Neutrophil (primary cell): ENCODE results near the gene PRTFDC1.
"Not testable (repeated sequence)": the region's sequence is repeated elsewhere in the genome, so short reads cannot be mapped to it uniquely, and the experiment has no call there.

Experiments used
- H3K27ac ChIP-seq: fragments of 200-600 bp; sonication (generic); 2 replicates; pipeline ENCODE4 v1.5.1; 2016; ENCODE audit warnings: mild to moderate bottlenecking, moderate library complexity
- H3K27me3 ChIP-seq: fragments of 200-600 bp; sonication (generic); 2 replicates; pipeline ENCODE4 v1.6.0; 2016; ENCODE audit warnings: mild to moderate bottlenecking
- H3K36me3 ChIP-seq: fragments of 200-600 bp; sonication (generic); 2 replicates; pipeline ENCODE4 v1.5.1; 2017
- H3K4me1 ChIP-seq, 2 experiments: fragments of 200-600 bp in 1 of 2; sonication (generic) in 1 of 2; 1 replicate in 1 of 2; 2 replicates in 1 of 2; pipeline versions ENCODE4 v1.5.1 to v1.6.1; 2013 to 2016; ENCODE audit warnings: low read depth in 1 of 2, low read length in 1 of 2, mild to moderate bottlenecking in 1 of 2, moderate library complexity in 1 of 2; ENCODE audit not compliant: control insufficient read depth in 1 of 2, insufficient read depth in 1 of 2
- H3K4me3 ChIP-seq, 2 experiments: fragments of 200-600 bp in 1 of 2; sonication (generic) in 1 of 2; 1 replicate in 1 of 2; 2 replicates in 1 of 2; pipeline ENCODE4 v1.5.1; 2013 to 2016; ENCODE audit warnings: low read depth in 1 of 2, low read length in 1 of 2, mild to moderate bottlenecking in 1 of 2, moderate library complexity in 1 of 2
- H3K9me3 ChIP-seq: fragments of 200-600 bp; sonication (generic); 2 replicates; pipeline ENCODE4 v1.5.1; 2016
- CTCF ChIP-seq: fragments of 200-600 bp; sonication (generic); IDR thresholded peaks from 2 replicates; pipeline ENCODE4 v1.5.1; 2016; ENCODE audit warnings: antibody characterized with exemption

Gene PRTFDC1

DNA sequence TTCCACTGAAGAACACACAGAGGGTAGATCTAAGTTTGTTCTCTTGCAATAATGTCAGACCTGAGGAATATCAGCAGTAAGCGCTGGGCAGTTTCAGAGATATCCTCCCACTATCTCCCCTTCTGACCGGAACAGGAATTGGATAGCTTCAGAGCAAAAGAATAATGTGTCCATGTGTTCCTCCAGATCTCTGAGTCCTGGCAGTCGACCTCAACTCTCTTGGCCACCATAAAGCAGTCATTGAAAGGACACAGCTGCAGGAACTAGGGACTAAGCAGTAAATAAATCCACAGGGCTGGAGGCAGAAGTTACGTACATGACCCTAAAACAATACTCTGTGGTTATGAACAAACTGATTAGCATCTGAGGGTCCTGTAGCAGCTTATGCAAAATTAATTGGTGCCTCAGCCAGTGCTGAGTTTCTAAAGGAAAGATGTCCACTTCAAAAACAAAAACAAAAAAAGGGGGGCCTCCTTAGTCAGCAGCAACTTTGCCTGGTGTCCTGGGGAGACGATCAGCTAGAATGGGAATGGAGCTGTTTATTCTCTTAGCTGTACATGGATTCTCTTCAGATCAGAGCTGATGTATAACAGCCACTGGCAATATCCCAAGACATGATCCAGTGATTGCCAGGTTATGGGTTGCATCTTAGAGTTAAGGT lies 6.4 kb upstream of the PRTFDC1 start:
- Histone ChIP-seq H3K9me3 (no peaks in the 10 kb centered on the region), H3K27ac (no peak overlapping the region), H3K27me3 (peaks cover 11% of the 10 kb centered on the region), H3K4me1 (no peaks in the 10 kb centered on the region), H3K4me3 (no peak overlapping the region), H3K36me3 (no peaks in the 10 kb centered on the region)
- TF ChIP-seq CTCF, result no peak

DNA sequence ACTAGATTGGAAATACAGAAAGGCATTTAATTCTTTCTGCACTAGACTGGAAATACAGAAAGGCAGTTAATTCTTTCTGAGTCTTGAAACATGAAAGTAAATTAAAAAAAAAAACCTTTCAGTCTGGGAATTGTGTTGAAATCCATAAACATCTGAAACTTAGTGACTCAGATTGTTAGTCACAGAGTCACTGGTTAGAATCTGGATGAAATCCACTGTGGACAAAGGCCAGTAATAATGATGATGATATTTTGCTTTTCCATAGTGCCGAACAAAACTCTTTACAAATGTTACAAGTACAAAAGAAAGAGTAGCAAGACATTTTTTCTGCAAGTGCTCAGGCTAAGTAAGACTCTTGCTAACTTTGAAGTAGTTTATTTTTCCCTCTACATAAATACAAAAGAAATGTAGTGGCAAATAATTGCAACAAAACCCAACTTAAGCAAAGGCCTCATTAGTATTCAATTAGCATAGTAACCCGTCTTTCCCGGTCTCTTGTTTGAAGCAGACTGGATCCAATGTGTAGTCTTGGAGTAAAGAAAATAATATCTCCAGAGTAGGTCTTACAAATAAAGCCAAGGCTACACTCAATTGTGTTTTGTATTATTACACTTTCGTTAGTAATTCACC lies 5.8 kb upstream of the PRTFDC1 start:
- Histone ChIP-seq H3K4me3 (no peak overlapping the region), H3K27ac (no peak overlapping the region), H3K36me3 (no peaks in the 10 kb centered on the region)

GRCh38 chr10:24957624-24958051 lies 5.2 kb upstream of the PRTFDC1 start:
- H3K4me1 ChIP-seq, H3K4me3 ChIP-seq: not testable (repeated sequence)

More for the DNA sequence above, 5.8 kb upstream of the PRTFDC1 start:
- peaks cover 17% of the 10 kb centered on the region for H3K27me3 ChIP-seq
- H3K4me1 ChIP-seq, result no peaks in the 10 kb centered on the region
- TF ChIP-seq CTCF, result no peak
- H3K9me3 ChIP-seq, result no peaks in the 10 kb centered on the region

GRCh38 chr10:24953675-24954074 lies 1.3 kb upstream of the PRTFDC1 start:
- H3K4me1 ChIP-seq, result peaks cover 0 to 3% of the 10 kb centered on the region in 2 experiments
- H3K4me3 ChIP-seq, result no peak overlapping the region
- no peaks in the 10 kb centered on the region for H3K9me3 ChIP-seq
- no peaks in the 10 kb centered on the region for H3K36me3 ChIP-seq
- H3K27me3 ChIP-seq, result peaks cover 53% of the 10 kb centered on the region
- no peak overlapping the region for H3K27ac ChIP-seq
- TF ChIP-seq CTCF, result no peak

More at GRCh38 chr10:24957624-24958051, 5.2 kb upstream of the PRTFDC1 start:
- H3K9me3 ChIP-seq, H3K27ac ChIP-seq, H3K36me3 ChIP-seq: not testable (repeated sequence)
- H3K27me3 ChIP-seq, result peaks cover 23% of the 10 kb centered on the region

DNA sequence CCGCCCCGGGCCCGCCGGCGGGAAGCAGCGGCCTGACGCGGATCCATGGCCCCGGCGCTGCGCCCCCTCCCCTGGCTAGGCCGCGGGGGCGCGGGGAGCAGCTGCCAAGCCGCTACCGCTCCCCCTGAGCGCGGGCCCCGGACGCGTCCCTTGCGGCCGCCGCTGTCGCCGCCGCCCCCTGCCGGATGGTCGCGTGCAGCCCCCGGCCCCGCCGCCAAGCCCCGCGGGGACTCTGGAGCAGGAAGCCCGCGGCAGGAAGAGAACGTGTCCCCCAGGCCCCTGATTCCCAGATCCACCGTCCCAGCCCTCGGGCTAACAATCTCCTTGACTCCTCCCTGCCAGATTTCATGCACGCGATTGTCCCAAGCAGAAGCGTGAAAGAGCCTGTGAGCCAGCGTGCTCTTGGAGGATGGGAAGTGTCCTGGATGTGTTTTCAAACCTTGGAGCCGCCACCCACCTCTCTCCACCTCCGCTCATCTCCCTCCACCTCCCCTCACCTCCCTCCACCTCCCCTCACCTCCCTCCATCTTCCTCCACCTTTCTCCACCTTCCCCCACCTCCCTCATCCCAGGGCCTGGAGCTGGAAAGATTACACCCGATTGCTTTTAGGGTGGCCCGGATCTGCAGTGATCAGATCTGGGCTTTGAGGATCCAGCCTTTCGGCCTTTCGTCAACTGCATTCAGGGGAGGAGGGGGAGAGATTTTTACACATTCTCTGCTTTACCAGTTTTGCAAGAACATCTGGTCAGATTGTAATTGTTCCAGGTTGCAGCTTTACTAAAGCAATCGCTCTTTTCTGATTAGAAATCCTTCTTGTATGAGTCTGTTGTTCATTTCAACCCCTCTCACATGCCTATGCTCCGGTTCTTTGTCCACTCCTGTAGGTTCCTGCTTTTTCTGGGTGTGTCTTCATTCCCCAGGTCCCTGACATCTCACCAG lies 570 bp upstream of the PRTFDC1 start:
- Histone ChIP-seq H3K27me3 (peaks cover 53% of the 10 kb centered on the region), H3K36me3 (no peaks in the 10 kb centered on the region), H3K27ac (no peak overlapping the region), H3K9me3 (no peaks in the 10 kb centered on the region), H3K4me1 (peaks cover 0 to 3% of the 10 kb centered on the region in 2 experiments), H3K4me3 (no peak overlapping the region)
- TF ChIP-seq CTCF, result no peak
